Cardiac muscle cell (in vitro differentiated cells and primary cell): Measurements from ENCODE around the gene CLECL1. TPM values are rescaled to one million over a fixed set of nuclear protein-coding genes. Genes with fewer than 3 reads are reported as not detected.

ENCODE experiments used
- DNase-seq, 2 donors: peaks; one replicate each; pipeline versions ENCODE4 v3.0.0 to v3.0.0-alpha.2; 2010 to 2017; ENCODE audit warnings: low read depth in 1 of 2, low spot score in 1 of 2
- H3K27ac ChIP-seq: fragments of 200-600 bp; sonication (generic); 2 replicates; pipeline ENCODE4 v1.5.1; 2016
- H3K27me3 ChIP-seq: fragments of 200-600 bp; sonication (generic); 2 replicates; pipeline ENCODE4 v1.6.0; 2016; ENCODE audit warnings: control low read depth
- H3K36me3 ChIP-seq: fragments of 200-600 bp; sonication (generic); 2 replicates; pipeline ENCODE4 v1.5.1; 2016; ENCODE audit warnings: control low read depth
- H3K4me1 ChIP-seq: fragments of 200-600 bp; sonication (generic); 2 replicates; pipeline ENCODE4 v1.8.1; 2017; ENCODE audit warnings: low read depth, mild to moderate bottlenecking, mixed run types
- H3K4me3 ChIP-seq: fragments of 200-600 bp; sonication (generic); 2 replicates; pipeline ENCODE4 v1.5.1; 2016; ENCODE audit warnings: mild to moderate bottlenecking
- H3K9me3 ChIP-seq: fragments of 200-600 bp; sonication (generic); 2 replicates; pipeline ENCODE4 v1.5.1; 2017; ENCODE audit warnings: low read depth, mild to moderate bottlenecking, control low read depth
- CTCF ChIP-seq: IDR thresholded peaks from 2 replicates; pipeline ENCODE4 v1.5.1; 2012; ENCODE audit warnings: low read depth, mild to moderate bottlenecking, low read length
- polyA plus RNA-seq: library from polyadenylated mRNA; unstranded; fragments of >200 nt; fragmentation: Nextera tagmentation; extraction: Ambion mirVana; gene quantifications from 2 replicates; pipeline ENCODE4 v1.2.1, GENCODE V29; 2016
- total RNA-seq: library from RNA; depleted of rRNA; stranded (reverse); fragments of >200 nt; gene quantifications from 2 replicates; pipeline ENCODE4 v1.2.3, GENCODE V29; 2016

CLECL1 gene
- total and polyA plus RNA-seq, 2 experiments from 2014 or later = not detected

GRCh38 chr12:9752145-9752933 lies 19.4 kb upstream of the CLECL1 start:
- Histone ChIP-seq H3K27me3 (no peaks in the 10 kb centered on the region), H3K36me3 (no peaks in the 10 kb centered on the region), H3K4me1 (no peaks in the 10 kb centered on the region), H3K27ac (no peak overlapping the region), H3K4me3 (no peak overlapping the region), H3K9me3 (no peaks in the 10 kb centered on the region)
- no peak for DNase-seq
- TF ChIP-seq CTCF = no peak

- peak; percentile 56 for TF ChIP-seq CTCF
- H3K9me3 ChIP-seq = no peaks in the 10 kb centered on the region
- H3K27me3 ChIP-seq = no peaks in the 10 kb centered on the region
- H3K27ac ChIP-seq = no peak overlapping the region
- no peaks in the 10 kb centered on the region for H3K36me3 ChIP-seq
- DNase-seq = peak; percentile 47 to 49
- H3K4me3 ChIP-seq = no peak overlapping the region
- H3K4me1 ChIP-seq = no peaks in the 10 kb centered on the region
These were observed 18.6 kb upstream of the CLECL1 start for GRCh38 chr12:9751204-9752144.

GRCh38 chr12:9750276-9751203 lies 17.6 kb upstream of the CLECL1 start:
- Histone ChIP-seq H3K27me3 (no peaks in the 10 kb centered on the region), H3K36me3 (no peaks in the 10 kb centered on the region), H3K4me3 (no peak overlapping the region), H3K27ac (no peak overlapping the region), H3K9me3 (no peaks in the 10 kb centered on the region), H3K4me1 (no peaks in the 10 kb centered on the region)
- peak; percentile 75 for TF ChIP-seq CTCF
- DNase-seq = peak; percentile 77 to 79

GRCh38 chr12:9749640-9750039 lies 16.7 kb upstream of the CLECL1 start:
- TF ChIP-seq CTCF = no peak
- Histone ChIP-seq H3K27me3 (no peaks in the 10 kb centered on the region), H3K4me1 (no peaks in the 10 kb centered on the region), H3K4me3 (no peak overlapping the region), H3K27ac (no peak overlapping the region), H3K9me3 (no peaks in the 10 kb centered on the region), H3K36me3 (no peaks in the 10 kb centered on the region)
- DNase-seq = no peak

- H3K27ac ChIP-seq = no peak overlapping the region
- H3K4me3 ChIP-seq = no peak overlapping the region
- no peaks in the 10 kb centered on the region for H3K36me3 ChIP-seq
- TF ChIP-seq CTCF = no peak
- H3K4me1 ChIP-seq = peaks cover 5% of the 10 kb centered on the region
- no peaks in the 10 kb centered on the region for H3K27me3 ChIP-seq
- H3K9me3 ChIP-seq = no peaks in the 10 kb centered on the region
- no peak for DNase-seq
These were observed 12.3 kb upstream of the CLECL1 start for GRCh38 chr12:9745199-9745598.
